Chondrocyte (in vitro differentiated cells): ENCODE results near the gene DNAJC11. TPM values are rescaled to one million over a fixed set of nuclear protein-coding genes. Genes with fewer than 3 reads are reported as not detected.
A peak's percentile ranks its signal among the peaks of the same experiment; 100 is the strongest.

Experiments
- DNase-seq: peaks from one replicate; pipeline ENCODE4 v3.0.0; 2021; ENCODE audit warnings: mixed read lengths, low spot score
- H3K27ac Mint-ChIP-seq: one replicate; pipeline ENCODE4 v1.8.0; 2021; ENCODE audit warnings: mild to moderate bottlenecking, moderate library complexity, mixed read lengths; ENCODE audit not compliant: unreplicated experiment
- H3K27me3 Mint-ChIP-seq: 2 replicates; pipeline ENCODE4 v1.8.0; 2021; ENCODE audit warnings: low read depth, mixed read lengths
- H3K36me3 Mint-ChIP-seq: 2 replicates; pipeline ENCODE4 v1.8.0; 2021; ENCODE audit warnings: low read depth, mixed read lengths
- H3K4me1 Mint-ChIP-seq: 2 replicates; pipeline ENCODE4 v1.8.0; 2021; ENCODE audit warnings: low read depth, mild to moderate bottlenecking, mixed read lengths
- H3K4me3 Mint-ChIP-seq: one replicate; pipeline ENCODE4 v1.8.0; 2021; ENCODE audit warnings: mild to moderate bottlenecking, moderate library complexity, mixed read lengths; ENCODE audit not compliant: unreplicated experiment
- H3K9me3 Mint-ChIP-seq: 2 replicates; pipeline ENCODE4 v1.8.0; 2021; ENCODE audit warnings: low read depth, mixed read lengths
- total RNA-seq: library from RNA; stranded (reverse); gene quantifications from 3 replicates; pipeline ENCODE4 v1.2.1, GENCODE V29; 2021
- TF ChIP-seq, protein P1 (sequence below): fragments of 200-600 bp; sonication (generic); IDR thresholded peaks from 2 replicates; pipeline ENCODE4 v1.5.0; 2021; ENCODE audit warnings: antibody characterized with exemption, mild to moderate bottlenecking, moderate library complexity

DNAJC11 gene
- total RNA-seq, 1 donor from 2014 or later = 46.3 TPM

DNA sequence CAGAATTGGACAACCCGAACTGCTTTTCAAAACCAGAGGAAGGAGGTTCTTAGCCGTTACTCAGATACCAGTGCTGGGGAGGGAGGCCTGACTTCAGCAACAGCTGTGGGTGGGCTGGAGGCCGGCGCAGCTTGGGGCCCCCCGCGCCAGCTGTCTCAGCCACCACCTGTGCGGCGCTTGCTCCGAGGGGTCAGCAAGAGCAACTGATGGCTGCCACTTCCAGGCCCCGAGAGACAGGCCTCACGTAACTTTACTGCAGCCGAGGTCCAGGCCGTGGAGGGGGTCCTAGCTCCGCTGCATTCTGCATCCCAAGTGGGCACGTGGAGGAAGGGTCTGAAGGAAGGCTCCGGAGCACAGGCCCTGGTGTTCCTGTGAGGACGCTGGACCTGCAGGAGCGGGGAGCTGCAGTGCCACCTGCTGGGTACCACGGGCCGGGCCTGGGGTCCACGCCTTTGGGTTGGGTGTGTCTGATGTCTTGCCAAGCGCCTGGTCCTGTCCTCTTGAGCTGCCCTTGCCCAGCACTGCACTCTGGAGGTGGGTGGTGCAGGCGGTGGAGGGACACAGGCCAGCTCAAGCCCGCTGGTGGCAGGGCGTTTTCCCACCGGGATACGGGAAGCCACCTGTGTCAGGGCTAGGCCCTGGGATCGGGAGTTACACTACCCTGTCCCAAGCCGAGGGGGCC is 67.1 kb downstream of the DNAJC11 start:
- H3K27ac Mint-ChIP-seq = no peak overlapping the region

DNA sequence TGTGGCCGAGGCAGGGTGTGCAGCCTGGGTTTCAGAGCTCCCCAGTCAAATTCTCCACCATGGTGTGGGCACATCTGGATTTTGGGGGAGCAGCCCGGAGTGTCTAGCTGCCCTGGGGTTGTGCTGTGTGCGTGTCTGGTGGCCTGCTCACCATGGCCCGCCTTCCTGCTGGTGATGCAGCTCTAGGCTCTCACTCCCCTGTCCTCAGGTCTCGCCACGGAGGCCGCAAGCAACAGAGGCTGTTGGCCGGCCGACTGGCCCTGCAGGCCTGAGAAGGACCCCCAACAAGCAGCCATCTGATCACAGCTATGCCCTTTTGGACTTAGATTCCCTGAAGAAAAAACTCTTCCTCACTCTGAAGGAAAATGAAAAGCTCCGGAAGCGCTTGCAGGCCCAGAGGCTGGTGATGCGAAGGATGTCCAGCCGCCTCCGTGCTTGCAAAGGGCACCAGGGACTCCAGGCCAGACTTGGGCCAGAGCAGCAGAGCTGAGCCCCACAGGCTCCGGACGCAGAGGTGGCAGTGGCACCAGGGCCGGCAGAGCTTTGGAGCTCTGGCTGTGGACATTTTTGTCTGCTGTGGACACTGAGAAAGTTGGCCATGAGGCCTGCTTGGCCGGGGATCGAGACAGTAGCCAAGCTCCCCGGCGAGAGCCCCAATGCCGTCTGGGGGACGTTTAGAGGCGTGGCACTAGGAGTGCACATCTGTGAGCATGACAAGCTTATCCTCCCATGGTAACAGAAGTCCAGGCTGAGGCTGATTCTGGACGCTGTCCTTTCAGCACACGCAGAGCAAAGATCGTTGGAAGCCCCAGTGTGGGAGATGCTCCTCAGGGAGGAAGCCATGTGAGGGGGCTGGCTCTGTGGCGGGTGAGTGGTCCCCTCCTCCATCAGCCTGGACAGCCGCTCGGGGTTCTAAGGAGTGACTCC is 68.8 kb downstream of the DNAJC11 start:
- no peak for DNase-seq
- no peak overlapping the region for H3K4me3 Mint-ChIP-seq
- no peak overlapping the region for H3K27ac Mint-ChIP-seq
- TF ChIP-seq, protein P1, sequence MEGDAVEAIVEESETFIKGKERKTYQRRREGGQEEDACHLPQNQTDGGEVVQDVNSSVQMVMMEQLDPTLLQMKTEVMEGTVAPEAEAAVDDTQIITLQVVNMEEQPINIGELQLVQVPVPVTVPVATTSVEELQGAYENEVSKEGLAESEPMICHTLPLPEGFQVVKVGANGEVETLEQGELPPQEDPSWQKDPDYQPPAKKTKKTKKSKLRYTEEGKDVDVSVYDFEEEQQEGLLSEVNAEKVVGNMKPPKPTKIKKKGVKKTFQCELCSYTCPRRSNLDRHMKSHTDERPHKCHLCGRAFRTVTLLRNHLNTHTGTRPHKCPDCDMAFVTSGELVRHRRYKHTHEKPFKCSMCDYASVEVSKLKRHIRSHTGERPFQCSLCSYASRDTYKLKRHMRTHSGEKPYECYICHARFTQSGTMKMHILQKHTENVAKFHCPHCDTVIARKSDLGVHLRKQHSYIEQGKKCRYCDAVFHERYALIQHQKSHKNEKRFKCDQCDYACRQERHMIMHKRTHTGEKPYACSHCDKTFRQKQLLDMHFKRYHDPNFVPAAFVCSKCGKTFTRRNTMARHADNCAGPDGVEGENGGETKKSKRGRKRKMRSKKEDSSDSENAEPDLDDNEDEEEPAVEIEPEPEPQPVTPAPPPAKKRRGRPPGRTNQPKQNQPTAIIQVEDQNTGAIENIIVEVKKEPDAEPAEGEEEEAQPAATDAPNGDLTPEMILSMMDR = no peak
- no peaks in the 10 kb centered on the region for H3K9me3 Mint-ChIP-seq
- no peaks in the 10 kb centered on the region for H3K27me3 Mint-ChIP-seq
- peaks cover 23% of the 10 kb centered on the region for H3K36me3 Mint-ChIP-seq
- peaks cover 8% of the 10 kb centered on the region for H3K4me1 Mint-ChIP-seq

More for the DNA sequence above, 67.1 kb downstream of the DNAJC11 start:
- Mint-ChIP-seq H3K27me3 (no peaks in the 10 kb centered on the region), H3K4me3 (no peak overlapping the region), H3K36me3 (peaks cover 22% of the 10 kb centered on the region), H3K9me3 (no peaks in the 10 kb centered on the region), H3K4me1 (peaks cover 10% of the 10 kb centered on the region)
- DNase-seq = no peak
- TF ChIP-seq, protein P1 = peak; percentile 72

DNA sequence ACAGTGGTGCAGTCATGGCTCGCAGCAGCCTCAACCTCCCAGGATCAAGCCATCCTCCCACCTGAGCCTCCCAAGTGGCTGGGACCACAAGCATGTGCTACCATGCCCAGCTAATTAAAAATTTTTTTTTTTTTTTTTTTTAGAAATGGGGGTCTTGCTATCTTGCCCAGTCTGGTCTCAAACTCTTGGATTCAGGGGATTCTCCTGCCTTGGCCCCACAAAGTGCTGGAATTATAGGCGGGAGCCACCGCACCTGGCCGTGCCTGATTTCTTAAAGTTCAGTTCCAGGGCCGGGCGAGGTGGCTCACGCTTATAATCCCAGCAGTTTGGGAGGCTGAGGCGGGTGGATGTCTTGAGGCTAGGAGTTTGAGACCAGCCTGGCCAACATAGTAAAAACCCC is 70.6 kb downstream of the DNAJC11 start:
- no peaks in the 10 kb centered on the region for H3K27me3 Mint-ChIP-seq
- H3K4me1 Mint-ChIP-seq = peaks cover 20% of the 10 kb centered on the region
- no peak overlapping the region for H3K4me3 Mint-ChIP-seq
- H3K27ac Mint-ChIP-seq = no peak overlapping the region
- no peaks in the 10 kb centered on the region for H3K9me3 Mint-ChIP-seq
- no peak for DNase-seq
- TF ChIP-seq, protein P1 = no peak
- peaks cover 22% of the 10 kb centered on the region for H3K36me3 Mint-ChIP-seq

DNA sequence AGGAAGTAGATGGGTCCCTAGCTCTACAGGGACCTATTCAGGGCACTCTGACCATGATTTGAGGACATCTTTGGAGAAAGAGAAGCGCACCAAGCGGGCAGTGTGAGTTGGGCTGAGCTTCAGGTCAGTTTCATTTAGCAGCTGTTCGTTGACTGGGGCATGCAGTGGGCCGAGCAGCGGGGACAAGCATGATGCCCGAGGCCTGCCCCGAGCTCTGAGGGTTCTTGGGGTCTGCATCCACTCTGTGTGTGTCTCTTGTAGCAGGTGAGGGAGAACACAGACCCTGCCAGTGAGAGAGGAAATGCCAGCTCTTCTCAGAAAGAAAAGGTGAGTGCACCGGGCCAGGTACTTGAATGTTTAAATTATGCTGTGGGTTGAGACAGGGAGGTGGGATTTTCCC is 71.6 kb downstream of the DNAJC11 start:
- no peaks in the 10 kb centered on the region for H3K27me3 Mint-ChIP-seq
- TF ChIP-seq, protein P1 = no peak
- H3K9me3 Mint-ChIP-seq = no peaks in the 10 kb centered on the region
- no peak overlapping the region for H3K4me3 Mint-ChIP-seq
- no peak overlapping the region for H3K27ac Mint-ChIP-seq
- peaks cover 22% of the 10 kb centered on the region for H3K36me3 Mint-ChIP-seq
- H3K4me1 Mint-ChIP-seq = peaks cover 21% of the 10 kb centered on the region
- DNase-seq = no peak

DNA sequence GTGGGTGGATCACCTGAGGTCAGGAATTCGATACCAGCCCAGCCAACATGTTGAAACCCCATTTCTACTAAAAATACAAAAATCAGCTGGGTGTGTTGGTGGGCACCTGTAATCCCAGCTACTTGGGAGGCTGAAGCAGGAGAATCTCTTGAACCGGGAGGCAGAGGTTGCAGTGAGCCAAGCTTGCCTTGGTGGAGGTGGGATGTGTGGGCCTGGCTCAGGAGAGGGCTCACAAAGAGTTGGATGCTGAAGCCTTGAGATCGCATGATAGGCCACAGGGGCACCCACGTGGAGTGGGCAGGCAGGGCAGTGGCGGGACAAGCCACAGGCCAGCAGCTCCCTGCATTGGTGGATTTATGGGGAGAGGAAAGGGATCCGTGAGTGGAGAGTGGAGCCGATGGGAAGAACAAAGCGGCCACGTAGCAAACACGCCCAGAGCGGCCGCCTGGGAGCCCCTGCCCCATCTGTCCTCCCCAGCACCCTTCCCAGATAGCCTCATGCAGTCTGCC is 72.6 kb downstream of the DNAJC11 start:
- DNase-seq = no peak
- peaks cover 19% of the 10 kb centered on the region for H3K36me3 Mint-ChIP-seq

More for the DNA sequence above, 72.6 kb downstream of the DNAJC11 start:
- H3K9me3 Mint-ChIP-seq = no peaks in the 10 kb centered on the region
- TF ChIP-seq, protein P1 = no peak
- H3K27ac Mint-ChIP-seq = no peak overlapping the region
- no peaks in the 10 kb centered on the region for H3K27me3 Mint-ChIP-seq
- peaks cover 26% of the 10 kb centered on the region for H3K4me1 Mint-ChIP-seq
- no peak overlapping the region for H3K4me3 Mint-ChIP-seq
